Tibial nerve (tissue), 4 donors: ENCODE results near the gene FNTB.

Experiments
- CTCF ChIP-seq, 5 experiments: fragments of 200-600 bp in 3 of 5; fragments of 450-650 bp in 2 of 5; sonication (generic) in 3 of 5; IDR thresholded peaks; one replicate each; pipeline ENCODE4 v1.5.1; 2016 to 2019; ENCODE audit warnings: antibody characterized with exemption in 5 of 5, mild to moderate bottlenecking in 3 of 5, moderate library complexity in 2 of 5
- EP300 ChIP-seq, 2 donors: sonication (generic); formaldehyde crosslinking; IDR thresholded peaks; one replicate each; pipeline ENCODE4 v1.6.1; 2017; ENCODE audit warnings: antibody characterized with exemption in 2 of 2, mild to moderate bottlenecking in 1 of 2

- TF ChIP-seq EP300 (IDR thresholded peaks at IDR 0.05) (no peak), CTCF (IDR thresholded peaks at IDR 0.05) (no peak)
These were observed 21.2 kb upstream of the FNTB start for GRCh38 chr14:64965356-64966000.
